NCI-H1092 (cell line): ENCODE results near the gene FGGY.
"Not testable (repeated sequence)": the region's sequence is repeated elsewhere in the genome, so short reads cannot be mapped to it uniquely, and the experiment has no call there.

Experiments
- DNase-seq: peaks from one replicate; lab custom pipeline; 2025; lab: John Stamatoyannopoulos, UW

The FGGY gene

DNA sequence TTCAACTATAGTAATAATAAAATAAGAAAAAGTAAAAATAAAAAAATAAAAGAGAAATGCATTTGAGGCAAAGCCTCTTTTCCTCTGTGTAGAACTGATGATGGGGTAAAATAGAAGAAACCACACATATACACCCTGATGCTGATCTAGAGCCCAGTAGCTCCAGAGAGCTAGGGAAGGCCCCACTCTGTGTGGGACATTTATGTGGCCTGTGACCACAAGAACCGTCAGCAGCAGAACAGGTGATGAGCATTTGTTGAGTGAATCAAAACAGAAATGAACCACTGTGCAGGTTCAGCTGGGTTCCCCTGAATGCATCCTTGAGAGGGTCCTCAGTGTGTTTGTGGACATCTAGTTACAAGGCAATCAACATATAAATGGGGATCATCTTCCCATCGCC is 296.0 kb downstream of the FGGY start:
- no peak for DNase-seq

DNA sequence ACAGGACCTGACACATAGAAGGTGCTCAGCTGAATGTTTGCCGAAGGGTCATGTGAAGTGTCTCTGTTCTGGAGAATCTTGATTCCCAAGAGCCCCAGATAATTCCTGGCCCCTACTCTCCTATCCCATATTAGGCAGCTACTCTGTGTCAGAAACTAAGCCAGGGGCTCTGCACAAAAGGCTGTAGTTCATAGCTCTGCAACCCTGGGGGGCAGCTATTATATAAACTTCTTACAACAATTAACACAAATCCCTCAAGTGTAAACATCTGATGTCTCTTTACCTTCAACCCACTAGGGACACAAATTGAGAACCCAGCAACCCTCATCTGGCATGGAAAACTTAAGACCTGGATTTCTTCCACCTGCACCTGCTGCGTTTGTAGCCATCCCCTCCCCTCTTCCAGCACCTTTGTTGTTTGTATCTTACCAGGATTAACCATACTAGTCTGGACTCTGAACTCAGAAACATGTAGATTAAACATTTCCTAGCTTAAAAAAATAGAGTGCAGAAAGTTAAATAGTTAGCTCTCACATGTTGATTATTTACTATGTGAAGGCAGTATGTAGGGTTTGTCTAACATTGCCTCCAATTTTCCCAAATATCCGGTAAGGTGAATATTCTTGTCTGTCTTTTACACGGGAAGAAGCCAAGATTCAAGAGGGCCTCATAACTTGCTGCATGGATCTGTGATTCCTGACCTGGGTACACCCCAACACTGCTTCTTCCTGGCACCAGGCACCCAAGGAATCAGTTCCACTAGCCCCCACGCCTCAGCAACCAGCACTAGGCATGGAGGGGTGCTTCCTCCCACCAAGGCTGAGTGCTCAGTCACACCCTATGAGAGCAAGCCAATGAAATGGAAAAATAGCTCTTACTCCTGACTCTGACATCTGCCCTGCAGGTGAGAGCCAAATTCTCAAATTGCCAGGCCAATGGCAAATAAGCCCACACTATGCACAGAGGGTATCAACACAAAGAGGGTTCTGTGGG is 297.2 kb downstream of the FGGY start:
- DNase-seq: no peak

DNA sequence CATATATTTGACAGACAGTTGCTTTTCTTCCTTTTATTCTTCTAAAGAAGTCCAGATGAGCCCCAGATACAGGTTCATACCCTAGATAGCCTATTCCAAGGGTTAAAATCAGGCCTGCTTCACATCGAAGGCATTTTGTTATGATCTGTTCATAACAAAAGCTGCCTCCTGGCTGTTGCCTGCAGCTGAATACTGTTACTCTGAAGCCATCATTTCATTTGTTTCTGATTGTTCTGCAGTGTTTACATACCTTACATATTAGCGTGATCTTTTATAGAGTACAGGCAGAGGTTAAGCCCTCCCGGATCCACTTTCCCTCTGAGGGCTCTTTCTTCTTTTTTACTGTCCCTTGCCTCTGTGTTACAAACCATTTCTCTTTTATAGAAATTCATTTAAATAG is 298.9 kb downstream of the FGGY start:
- DNase-seq: no peak

GRCh38 chr1:59596432-59596831 is 299.5 kb downstream of the FGGY start:
- DNase-seq: no peak

- no peak for DNase-seq
These were observed 300.1 kb downstream of the FGGY start for GRCh38 chr1:59596956-59597355.

GRCh38 chr1:59597420-59598119 is 300.7 kb downstream of the FGGY start:
- DNase-seq: no peak

- no peak for DNase-seq
These were observed 301.2 kb downstream of the FGGY start for GRCh38 chr1:59598120-59598440.

DNA sequence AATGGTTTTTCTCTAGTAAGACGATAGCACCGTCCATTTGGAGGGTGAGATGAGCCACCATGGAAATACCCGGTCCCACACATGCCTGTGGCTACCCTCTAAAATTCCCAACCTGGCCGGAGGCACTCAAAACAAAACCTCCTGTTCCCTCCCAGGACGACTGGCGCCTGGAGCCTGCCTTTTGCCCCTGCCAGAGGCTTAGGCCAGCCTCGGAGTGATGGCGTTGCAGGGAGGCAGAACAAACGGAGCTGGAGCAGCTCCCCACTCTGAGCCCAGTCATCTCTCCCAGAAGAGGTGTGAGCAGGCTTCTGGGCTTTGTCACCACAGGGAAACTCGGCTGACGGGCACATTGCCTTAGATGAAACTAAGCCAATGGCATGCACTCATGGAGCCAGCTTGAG is 304.1 kb downstream of the FGGY start:
- DNase-seq: no peak

- no peak for DNase-seq
These were observed 304.9 kb downstream of the FGGY start for GRCh38 chr1:59601811-59602210.

DNA sequence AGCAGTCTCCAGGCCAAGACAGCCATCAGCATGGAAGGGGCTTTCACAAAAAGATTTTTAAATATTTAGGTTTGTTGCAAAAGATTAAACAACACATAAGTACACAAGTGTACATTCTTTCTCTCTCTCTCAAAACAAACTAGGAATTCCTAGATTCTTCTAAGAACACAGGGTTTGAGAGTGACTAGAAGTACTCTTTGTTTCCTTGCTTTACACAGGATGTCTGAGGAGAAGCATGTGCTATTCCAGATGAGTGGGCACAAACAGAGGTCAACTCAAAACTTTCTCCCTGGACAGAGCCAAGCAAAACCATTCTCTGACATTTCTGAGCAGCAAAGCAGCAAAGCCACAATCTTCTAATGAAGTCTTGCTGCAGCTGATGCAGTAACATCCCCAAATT is 307.3 kb downstream of the FGGY start:
- DNase-seq: no peak

DNA sequence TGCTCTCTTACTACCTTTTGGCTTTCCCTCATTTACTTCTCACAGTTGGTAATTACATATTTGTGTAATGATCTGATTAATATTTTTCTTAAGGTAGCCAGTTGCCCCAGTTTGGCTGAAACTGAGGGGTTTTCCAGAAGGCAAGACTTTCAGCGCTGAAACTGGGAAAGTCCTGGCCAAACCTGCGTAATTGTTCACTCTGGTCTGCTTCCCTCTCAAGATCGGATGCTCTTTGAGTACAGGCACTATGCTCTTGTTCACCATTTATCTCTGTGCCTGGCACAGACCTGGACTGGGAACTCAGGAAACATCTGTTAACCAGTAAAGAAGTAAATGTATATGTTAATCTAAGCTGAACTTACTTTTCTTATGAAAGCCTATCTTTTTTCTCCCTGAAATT is 308.3 kb downstream of the FGGY start:
- DNase-seq: no peak

DNA sequence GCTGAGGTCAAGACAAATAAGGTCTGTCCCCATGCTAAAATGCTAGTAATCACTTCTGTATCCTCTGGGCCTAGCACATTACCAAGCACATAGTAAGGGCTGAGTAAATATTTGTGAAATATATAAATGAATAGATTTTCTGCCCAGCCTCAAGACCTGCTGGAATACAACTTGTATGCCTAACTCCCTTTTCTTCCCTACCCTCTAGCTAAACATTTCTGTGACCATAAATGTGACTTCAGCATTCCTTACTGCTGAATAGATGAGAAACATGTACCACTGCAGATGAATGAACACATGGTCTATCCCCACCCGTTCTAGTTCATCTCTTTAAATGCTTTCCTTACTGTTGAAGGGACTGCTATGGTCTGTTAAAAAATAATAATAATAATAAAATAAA is 308.9 kb downstream of the FGGY start:
- no peak for DNase-seq

GRCh38 chr1:59609245-59609644 is 312.4 kb downstream of the FGGY start:
- no peak for DNase-seq

DNA sequence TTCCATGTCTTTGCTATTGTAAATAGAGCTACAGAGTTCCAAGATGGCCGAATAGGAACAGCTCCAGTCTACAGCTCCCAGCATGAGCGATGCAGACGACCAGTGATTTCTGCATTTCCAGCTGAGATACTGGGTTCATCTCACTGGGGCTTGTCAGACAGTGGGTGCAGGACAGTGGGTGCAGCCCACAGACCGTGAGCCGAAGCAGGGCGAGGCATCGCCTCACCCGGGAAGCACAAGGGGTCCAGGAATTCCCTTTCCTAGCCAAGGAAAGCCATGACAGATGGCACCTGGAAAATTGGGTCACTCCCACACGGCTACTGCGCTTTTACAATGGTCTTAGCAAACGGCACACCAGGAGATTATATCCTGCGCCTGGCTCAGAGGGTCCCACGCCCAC is 313.6 kb downstream of the FGGY start:
- DNase-seq: not testable (repeated sequence)

DNA sequence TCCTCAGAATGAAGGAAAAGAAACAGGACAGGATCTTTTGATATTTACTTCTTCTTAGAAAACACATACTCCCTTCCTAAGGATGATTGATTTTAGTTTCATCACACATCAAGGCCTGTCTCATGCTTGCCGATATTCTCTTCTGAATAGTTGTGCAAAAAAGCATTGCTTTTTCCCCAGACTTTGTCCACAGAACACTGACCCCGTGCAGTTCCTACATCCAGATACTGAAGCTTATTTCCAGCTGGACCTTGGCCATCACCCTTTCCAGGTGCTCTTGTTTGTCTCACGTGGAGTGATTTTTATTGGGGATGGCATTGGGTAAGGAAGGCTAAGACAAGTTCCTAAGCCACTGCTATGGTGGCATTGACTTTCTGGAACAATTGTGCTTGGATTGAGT is 320.5 kb downstream of the FGGY start:
- DNase-seq: no peak

GRCh38 chr1:59619557-59619956 is 322.7 kb downstream of the FGGY start:
- DNase-seq: no peak

DNA sequence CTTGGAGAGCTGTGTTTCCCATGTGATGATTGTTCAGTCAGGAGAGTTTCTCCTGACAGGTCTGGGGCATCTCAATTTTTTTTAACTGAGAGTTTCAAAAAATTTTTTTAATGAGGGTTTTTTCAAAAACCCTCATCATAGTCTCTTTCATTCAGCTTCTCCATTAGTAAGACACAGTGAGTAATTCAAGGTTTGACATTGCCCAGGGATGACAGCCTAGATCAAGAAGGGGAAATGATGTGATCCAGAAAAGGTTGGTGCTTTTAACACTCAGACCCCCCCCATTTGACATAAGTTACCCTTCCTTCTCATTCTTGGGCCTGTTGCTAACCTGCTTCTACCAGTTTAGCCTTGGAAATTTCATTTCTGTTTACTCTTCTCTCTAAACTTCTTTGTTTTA is 328.5 kb downstream of the FGGY start:
- DNase-seq: no peak

- no peak for DNase-seq
These were observed 334.8 kb downstream of the FGGY start for GRCh38 chr1:59631561-59632255.

DNA sequence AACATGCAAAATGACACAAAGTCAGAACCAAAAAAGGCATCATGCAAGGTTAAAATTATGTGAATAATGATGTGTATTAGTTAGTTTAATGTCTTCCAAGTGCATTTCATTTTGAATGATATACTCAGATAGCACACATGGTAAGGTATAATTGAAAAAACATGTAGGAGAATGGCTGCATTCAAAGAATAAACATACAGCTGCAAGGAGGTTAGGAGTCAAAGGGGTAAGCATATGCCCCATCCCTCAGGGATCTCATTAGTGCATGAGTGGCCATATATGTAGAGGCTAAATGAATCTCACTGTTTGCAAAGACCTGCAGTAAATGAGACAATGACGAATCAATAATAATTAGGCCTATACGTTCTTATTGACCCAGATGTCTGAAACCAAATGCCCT is 338.2 kb downstream of the FGGY start:
- DNase-seq: no peak

DNA sequence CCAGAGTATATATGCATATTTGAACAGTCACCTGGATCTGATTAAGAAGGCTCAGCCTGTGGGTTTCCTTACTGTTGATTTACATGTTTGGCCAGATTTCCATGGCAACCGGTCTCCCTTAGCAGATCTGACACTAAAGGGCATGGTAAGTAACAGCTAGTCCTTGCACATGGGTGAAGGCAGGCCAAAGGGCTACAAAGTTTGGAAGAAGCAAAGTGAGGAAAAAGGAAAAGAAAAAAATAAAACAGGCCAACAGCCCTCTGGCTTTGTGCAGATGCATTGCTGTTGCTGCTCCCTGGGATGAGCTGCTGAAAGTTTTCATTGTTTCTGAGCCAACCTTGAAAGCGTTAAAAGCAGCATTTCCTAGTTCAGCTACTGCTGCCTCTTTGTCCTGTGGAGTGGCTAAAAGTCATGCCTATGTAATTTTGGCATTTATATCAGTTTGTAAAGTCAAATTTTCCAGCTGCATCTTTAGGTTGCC is 341.4 kb downstream of the FGGY start:
- DNase-seq: no peak

DNA sequence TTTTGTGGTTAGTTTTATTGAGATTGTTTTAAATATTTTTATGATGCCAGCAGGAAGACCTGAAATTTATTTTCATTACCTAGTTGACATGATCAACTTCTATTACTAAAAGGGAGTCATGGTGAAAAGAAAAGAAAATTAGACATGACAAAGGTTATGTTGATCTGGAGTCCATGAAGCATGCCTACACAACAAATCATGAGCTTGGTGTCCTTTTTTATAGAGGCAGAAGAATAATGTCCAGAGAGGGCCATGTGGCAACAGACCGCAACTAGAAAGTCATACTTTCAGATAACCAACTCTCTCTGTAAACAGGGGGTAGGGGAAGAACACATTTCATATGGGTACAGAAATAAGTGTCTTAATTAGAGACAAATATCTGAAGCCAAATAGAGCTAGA is 342.4 kb downstream of the FGGY start:
- DNase-seq: no peak

DNA sequence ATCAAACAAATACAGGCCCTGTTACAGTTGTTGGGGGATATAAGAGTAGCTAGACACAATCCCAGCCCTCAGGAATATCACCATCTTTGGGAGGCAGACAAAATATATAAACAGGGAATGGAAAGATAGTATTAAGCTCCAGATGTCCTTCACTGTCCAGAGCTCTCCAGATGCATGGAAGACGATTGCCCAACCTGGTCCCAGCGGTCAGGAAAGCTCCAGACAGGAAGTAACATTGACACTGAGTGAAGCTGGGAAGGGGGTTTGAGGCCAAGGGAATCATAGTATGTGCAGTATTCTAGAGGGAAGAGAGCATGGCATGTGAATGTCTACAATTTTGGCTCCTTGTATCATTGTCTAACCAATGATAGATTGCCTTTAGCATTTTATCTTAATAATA is 344.0 kb downstream of the FGGY start:
- no peak for DNase-seq

DNA sequence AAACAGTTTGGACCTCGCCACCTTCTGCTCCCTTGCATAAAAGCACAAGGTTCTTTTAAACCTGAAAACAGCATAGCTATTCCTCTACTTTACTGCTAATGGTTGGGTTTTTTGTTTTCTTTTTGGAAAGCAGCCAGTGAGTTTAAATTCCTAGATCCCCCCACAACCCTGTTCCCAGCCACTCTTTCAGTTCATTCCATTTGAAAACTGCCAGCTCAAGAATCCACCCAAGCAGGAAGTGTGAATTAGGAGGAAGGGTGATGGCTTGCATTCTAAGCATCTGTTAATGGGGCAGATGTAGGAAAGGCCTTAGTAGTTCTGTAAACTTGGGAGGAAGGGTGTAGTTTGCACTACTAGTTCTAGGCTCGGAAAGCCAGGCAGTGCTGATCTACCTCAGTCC is 344.9 kb downstream of the FGGY start:
- DNase-seq: no peak
